Activated T-cell treated with anti-CD3 and anti-CD28 coated beads, Interleukin-2, amount 50 U/mL, for 48 hours (primary cell): ENCODE results near the gene PCNX4.

Experiments
- DNase-seq, 2 experiments: peaks; one replicate each; pipeline ENCODE4 v3.0.0-alpha.2; 2020

The PCNX4 gene

GRCh38 chr14:60178164-60178563, 86.4 kb downstream of the PCNX4 start:
- DNase-seq: no peak

GRCh38 chr14:60178820-60179219, 87.1 kb downstream of the PCNX4 start:
- no peak for DNase-seq

GRCh38 chr14:60179431-60179869, 87.7 kb downstream of the PCNX4 start:
- no peak for DNase-seq

- DNase-seq: no peak
Observed at GRCh38 chr14:60183138-60183537, 91.4 kb downstream of the PCNX4 start.

- no peak for DNase-seq
Observed at GRCh38 chr14:60183741-60184140, 92.0 kb downstream of the PCNX4 start.

- no peak for DNase-seq
Observed at GRCh38 chr14:60184146-60184904, 92.6 kb downstream of the PCNX4 start.

- no peak for DNase-seq
Observed at GRCh38 chr14:60184905-60185555, 93.3 kb downstream of the PCNX4 start.

- DNase-seq: no peak
Observed at GRCh38 chr14:60188115-60188514, 96.4 kb downstream of the PCNX4 start.

GRCh38 chr14:60188696-60189095, 97.0 kb downstream of the PCNX4 start:
- no peak for DNase-seq

- no peak for DNase-seq
Observed at GRCh38 chr14:60189923-60190840, 98.5 kb downstream of the PCNX4 start.

GRCh38 chr14:60195179-60195810, 103.6 kb downstream of the PCNX4 start:
- no peak for DNase-seq

- no peak for DNase-seq
Observed at GRCh38 chr14:60196291-60196690, 104.6 kb downstream of the PCNX4 start.

- DNase-seq: no peak
Observed at GRCh38 chr14:60197629-60198303, 106.0 kb downstream of the PCNX4 start.

GRCh38 chr14:60199321-60199720, 107.6 kb downstream of the PCNX4 start:
- no peak for DNase-seq

GRCh38 chr14:60204104-60204842, 112.5 kb downstream of the PCNX4 start:
- DNase-seq: no peak

- no peak for DNase-seq
Observed at GRCh38 chr14:60204843-60205774, 113.4 kb downstream of the PCNX4 start.

GRCh38 chr14:60206249-60206670, 114.5 kb downstream of the PCNX4 start:
- DNase-seq: no peak

GRCh38 chr14:60206837-60207533, 115.3 kb downstream of the PCNX4 start:
- DNase-seq: no peak

GRCh38 chr14:60210703-60211102, 119.0 kb downstream of the PCNX4 start:
- no peak for DNase-seq

- no peak for DNase-seq
Observed at GRCh38 chr14:60211153-60211552, 119.4 kb downstream of the PCNX4 start.
